SH-SY5Y (cell line): Measurements from ENCODE around the gene MLIP.

Source experiments
- GATA2 ChIP-seq: IDR thresholded peaks from 2 replicates; pipeline ENCODE4 v1.6.1; 2011; ENCODE audit warnings: mild to moderate bottlenecking, low read depth, low read length
- GATA3 ChIP-seq: IDR thresholded peaks from 2 replicates; pipeline ENCODE4 v1.6.1; 2011; ENCODE audit warnings: low read depth, mild to moderate bottlenecking, low read length, moderate library complexity

MLIP gene

GRCh38 chr6:54111341-54112045 is at the start of gene MLIP:
TSS of gene MLIP (plus strand) at chr6:54111443. CDS start at chr6:54111480, 37 bp downstream.
- TF ChIP-seq GATA3 (no peak), GATA2 (no peak)

- TF ChIP-seq GATA3 (no peak), GATA2 (no peak)
These were observed 48.1 kb upstream of the MLIP start for GRCh38 chr6:54063228-54063539.

- TF ChIP-seq GATA2 (no peak), GATA3 (no peak)
These were observed 42.5 kb upstream of the MLIP start for GRCh38 chr6:54068694-54069093.

GRCh38 chr6:54070025-54070424 is 41.2 kb upstream of the MLIP start:
- TF ChIP-seq GATA2 (no peak), GATA3 (no peak)

- TF ChIP-seq GATA3 (no peak), GATA2 (no peak)
These were observed 39.4 kb upstream of the MLIP start for GRCh38 chr6:54071821-54072340.

- no peak for TF ChIP-seq GATA2
- TF ChIP-seq GATA3, result no peak
These were observed 38.5 kb upstream of the MLIP start for GRCh38 chr6:54072635-54073313.

GRCh38 chr6:54073487-54073886 is 37.8 kb upstream of the MLIP start:
- TF ChIP-seq GATA3 (no peak), GATA2 (no peak)

GRCh38 chr6:54074109-54074508 is 37.1 kb upstream of the MLIP start:
- TF ChIP-seq GATA3, result no peak
- TF ChIP-seq GATA2, result no peak

- TF ChIP-seq GATA2 (no peak), GATA3 (no peak)
These were observed 36.6 kb upstream of the MLIP start for GRCh38 chr6:54074578-54075195.

GRCh38 chr6:54076159-54076789 is 35.0 kb upstream of the MLIP start:
- TF ChIP-seq GATA2, result no peak
- TF ChIP-seq GATA3, result no peak

GRCh38 chr6:54083287-54083686 is 28.0 kb upstream of the MLIP start:
- TF ChIP-seq GATA2 (no peak), GATA3 (no peak)

GRCh38 chr6:54084231-54084630 is 27.0 kb upstream of the MLIP start:
- no peak for TF ChIP-seq GATA3
- no peak for TF ChIP-seq GATA2

- TF ChIP-seq GATA3 (no peak), GATA2 (no peak)
These were observed 26.2 kb upstream of the MLIP start for GRCh38 chr6:54085047-54085446.

- TF ChIP-seq GATA2, result no peak
- TF ChIP-seq GATA3, result no peak
These were observed 25.7 kb upstream of the MLIP start for GRCh38 chr6:54085541-54085940.

- TF ChIP-seq GATA2 (no peak), GATA3 (no peak)
These were observed 24.8 kb upstream of the MLIP start for GRCh38 chr6:54086439-54086838.
